Peyer's patch (tissue), 4 donors: ENCODE data around the gene PRR33.

Source experiments
- POLR2A ChIP-seq, 2 donors: fragments of 450-650 bp; IDR thresholded peaks; one replicate each; pipeline ENCODE4 v1.5.1; 2017; ENCODE audit warnings: antibody characterized with exemption in 2 of 2, mild to moderate bottlenecking in 2 of 2, moderate library complexity in 2 of 2
- TF ChIP-seq, protein P1 (sequence below), 6 experiments: fragments of 450-650 bp in 4 of 6; fragments of 200-600 bp in 2 of 6; sonication (generic) in 1 of 6; IDR thresholded peaks; one replicate each; pipeline ENCODE4 v1.5.1; 2017 to 2019; ENCODE audit warnings: antibody characterized with exemption in 6 of 6, mild to moderate bottlenecking in 3 of 6, moderate library complexity in 1 of 6

DNA sequence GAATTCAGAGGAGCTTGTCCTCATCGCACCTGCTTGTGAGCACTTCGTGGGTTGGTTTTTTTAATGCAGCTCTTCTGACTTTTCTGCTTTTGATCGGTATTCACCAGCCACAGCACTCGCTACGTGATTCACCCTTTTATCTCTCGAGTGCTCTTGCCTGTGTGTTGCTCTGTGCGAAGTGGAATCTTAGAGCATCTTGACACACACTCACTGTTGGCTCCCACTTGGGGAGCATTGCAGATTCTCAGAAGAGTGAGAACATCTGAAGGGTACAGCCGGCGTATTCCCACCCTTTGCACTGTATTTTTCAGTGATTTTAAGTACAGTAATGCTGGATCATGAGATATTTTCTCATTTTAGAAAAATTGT lies 38.8 kb upstream of the PRR33 start:
- TF ChIP-seq, protein P1, sequence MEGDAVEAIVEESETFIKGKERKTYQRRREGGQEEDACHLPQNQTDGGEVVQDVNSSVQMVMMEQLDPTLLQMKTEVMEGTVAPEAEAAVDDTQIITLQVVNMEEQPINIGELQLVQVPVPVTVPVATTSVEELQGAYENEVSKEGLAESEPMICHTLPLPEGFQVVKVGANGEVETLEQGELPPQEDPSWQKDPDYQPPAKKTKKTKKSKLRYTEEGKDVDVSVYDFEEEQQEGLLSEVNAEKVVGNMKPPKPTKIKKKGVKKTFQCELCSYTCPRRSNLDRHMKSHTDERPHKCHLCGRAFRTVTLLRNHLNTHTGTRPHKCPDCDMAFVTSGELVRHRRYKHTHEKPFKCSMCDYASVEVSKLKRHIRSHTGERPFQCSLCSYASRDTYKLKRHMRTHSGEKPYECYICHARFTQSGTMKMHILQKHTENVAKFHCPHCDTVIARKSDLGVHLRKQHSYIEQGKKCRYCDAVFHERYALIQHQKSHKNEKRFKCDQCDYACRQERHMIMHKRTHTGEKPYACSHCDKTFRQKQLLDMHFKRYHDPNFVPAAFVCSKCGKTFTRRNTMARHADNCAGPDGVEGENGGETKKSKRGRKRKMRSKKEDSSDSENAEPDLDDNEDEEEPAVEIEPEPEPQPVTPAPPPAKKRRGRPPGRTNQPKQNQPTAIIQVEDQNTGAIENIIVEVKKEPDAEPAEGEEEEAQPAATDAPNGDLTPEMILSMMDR (IDR thresholded peaks at IDR 0.05), result no peak
- TF ChIP-seq POLR2A (IDR thresholded peaks at IDR 0.05), result no peak
